ENCODE data around the gene BCR.

- no peak for TF ChIP-seq CTCF (IDR thresholded peaks at IDR 0.05; ENCODE audit: low read depth, low read length, poor library complexity, severe bottlenecking)
- TF ChIP-seq EZH2phosphoT487 (IDR thresholded peaks at IDR 0.05; ENCODE audit: borderline replicate concordance, low read length) = no peak
Measured at GRCh38 chr22:23225337-23225723, 45.0 kb downstream of the BCR start.

All from DOHH2 (cell line).